GM10248 (cell line): Measurements from ENCODE around the gene ICAM1.
A peak's percentile ranks its signal among the peaks of the same experiment; 100 is the strongest.

Experiments
- CTCF ChIA-PET: fragments of 300-600 bp; sonication (Branson Sonifier 250); formaldehyde crosslinking; extraction: SDS; loops from one replicate; lab custom pipeline; 2021; ENCODE audit warnings: antibody characterized with exemption; lab: Yijun Ruan, JAX
- POLR2A ChIA-PET: fragments of 350-650 bp; sonication (Branson Sonifier 250); formaldehyde crosslinking; extraction: SDS; loops from one replicate; lab custom pipeline; 2020; ENCODE audit warnings: antibody characterized with exemption; lab: Yijun Ruan, JAX
- DNase-seq: peaks from one replicate; pipeline ENCODE4 v3.0.0; 2012; ENCODE audit errors: extremely low spot score
- TF ChIP-seq, protein P1 (sequence below): IDR thresholded peaks from 2 replicates; pipeline ENCODE4 v1.5.1; 2012; ENCODE audit warnings: mild to moderate bottlenecking, low read depth; ENCODE audit errors: extremely low read depth, missing control alignments, control extremely low read depth

ICAM1 gene

DNA sequence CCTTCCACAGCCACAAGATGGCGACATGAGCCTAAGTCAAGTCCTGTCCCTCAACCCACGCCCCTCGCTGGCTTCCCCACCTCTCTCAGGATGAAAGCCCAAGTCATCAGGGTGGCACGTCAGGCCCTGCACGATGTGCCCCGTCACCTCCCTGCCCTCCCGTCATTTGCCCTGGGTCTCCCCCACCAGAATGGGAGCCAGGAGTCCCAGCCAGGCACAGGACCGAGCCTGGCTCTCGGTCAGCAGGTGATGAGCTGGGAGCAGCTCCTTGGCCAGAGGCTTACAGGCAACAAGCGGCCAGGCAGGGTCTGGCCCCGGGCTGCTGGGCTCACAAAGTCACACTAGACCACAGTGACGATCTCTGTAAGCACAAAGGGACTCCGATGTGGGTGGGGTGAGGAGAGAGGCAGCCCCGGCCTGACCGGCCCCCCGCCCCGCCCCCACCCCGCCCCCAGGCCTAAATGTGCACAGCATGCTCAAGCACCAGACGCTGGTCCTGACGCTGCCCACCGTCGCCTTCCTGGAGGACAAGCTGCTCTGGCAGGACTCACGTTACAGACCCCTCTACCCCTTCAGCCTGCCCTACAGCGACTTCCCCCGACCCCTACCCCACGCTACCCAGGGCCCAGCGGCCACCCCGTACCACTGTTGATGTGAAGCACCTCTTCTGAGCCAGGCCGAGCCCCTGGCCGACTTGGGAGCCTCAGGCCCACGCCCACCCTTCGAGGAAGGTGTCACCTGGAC, 11.6 kb upstream of the ICAM1 start:
- TF ChIP-seq, protein P1, sequence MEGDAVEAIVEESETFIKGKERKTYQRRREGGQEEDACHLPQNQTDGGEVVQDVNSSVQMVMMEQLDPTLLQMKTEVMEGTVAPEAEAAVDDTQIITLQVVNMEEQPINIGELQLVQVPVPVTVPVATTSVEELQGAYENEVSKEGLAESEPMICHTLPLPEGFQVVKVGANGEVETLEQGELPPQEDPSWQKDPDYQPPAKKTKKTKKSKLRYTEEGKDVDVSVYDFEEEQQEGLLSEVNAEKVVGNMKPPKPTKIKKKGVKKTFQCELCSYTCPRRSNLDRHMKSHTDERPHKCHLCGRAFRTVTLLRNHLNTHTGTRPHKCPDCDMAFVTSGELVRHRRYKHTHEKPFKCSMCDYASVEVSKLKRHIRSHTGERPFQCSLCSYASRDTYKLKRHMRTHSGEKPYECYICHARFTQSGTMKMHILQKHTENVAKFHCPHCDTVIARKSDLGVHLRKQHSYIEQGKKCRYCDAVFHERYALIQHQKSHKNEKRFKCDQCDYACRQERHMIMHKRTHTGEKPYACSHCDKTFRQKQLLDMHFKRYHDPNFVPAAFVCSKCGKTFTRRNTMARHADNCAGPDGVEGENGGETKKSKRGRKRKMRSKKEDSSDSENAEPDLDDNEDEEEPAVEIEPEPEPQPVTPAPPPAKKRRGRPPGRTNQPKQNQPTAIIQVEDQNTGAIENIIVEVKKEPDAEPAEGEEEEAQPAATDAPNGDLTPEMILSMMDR: peak; percentile 75
- DNase-seq: peak; percentile 81
- ChIA-PET CTCF (interaction anchor here (0.6 to 16.8 kb wide), 53 partner anchors 8 to 327 kb away, joined by 3 to 484 read pairs (median 5); partner anchors contain the start of genes ANGPTL6, CDC37, ICAM1 and ICAM4), POLR2A (interaction anchor here (0.6 to 2.1 kb wide), 10 partner anchors 10 to 146 kb away, joined by 3 to 15 read pairs (median 5); partner anchors contain the start of genes ICAM1 and ICAM5)

DNA sequence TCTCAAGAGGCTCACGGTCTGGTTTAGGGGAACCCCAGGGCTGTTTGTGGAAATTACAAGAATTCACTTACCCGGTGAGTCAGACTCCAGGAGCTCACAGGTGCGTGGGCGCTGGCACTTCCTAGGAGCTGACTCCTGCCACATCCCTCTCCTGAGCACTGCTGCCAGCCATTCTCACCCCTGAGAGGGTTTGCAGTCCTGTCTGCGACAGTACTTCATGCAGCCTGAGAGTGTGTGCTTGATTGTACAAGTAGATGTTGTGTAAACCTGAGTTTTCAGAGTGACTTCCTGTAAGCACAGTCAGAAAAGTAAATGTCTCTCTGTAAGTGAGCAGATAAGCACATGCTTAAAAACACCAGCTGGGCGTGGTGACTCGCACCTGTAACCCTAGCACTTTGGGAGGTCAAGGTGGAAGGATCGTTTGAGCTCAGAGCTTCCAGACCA, 10.8 kb upstream of the ICAM1 start:
- DNase-seq: peak; percentile 22
- ChIA-PET CTCF (interaction anchor here (0.9 to 16.8 kb wide), 24 partner anchors 8 to 328 kb away, joined by 3 to 484 read pairs (median 12); partner anchors contain the start of genes ANGPTL6, ICAM1, ICAM4 and ICAM5), POLR2A (interaction anchor here (0.8 to 2.0 kb wide), 4 partner anchors 10 to 152 kb away, joined by 3 to 15 read pairs (median 6); partner anchors contain the start of genes ICAM1 and ICAM5)
- TF ChIP-seq, protein P1: no peak

DNA sequence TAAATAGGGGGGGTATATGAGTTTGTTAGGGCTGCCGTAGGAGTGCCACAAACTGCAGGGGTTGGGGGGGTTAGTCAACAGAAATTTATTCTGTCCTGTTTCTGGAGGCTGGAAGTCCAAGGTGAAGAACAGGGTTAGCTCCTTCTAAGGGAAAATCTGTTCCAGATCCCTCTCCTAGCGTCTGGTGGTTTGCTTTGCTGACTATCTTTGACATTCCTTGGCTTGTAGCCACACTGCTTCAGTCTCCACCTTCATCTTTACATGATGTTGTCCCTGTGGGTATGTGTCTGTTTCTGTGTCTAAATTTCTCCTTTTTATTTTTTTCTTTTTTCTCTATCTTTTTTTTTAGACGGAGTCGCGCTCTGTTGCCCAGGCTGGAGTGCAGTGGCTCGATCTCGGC, 8.1 kb upstream of the ICAM1 start:
- CTCF ChIA-PET: interaction anchor here (7.7 to 16.8 kb wide), 2 partner anchors 121 to 133 kb away, joined by 158 to 484 read pairs; partner anchors contain the start of gene TYK2
- TF ChIP-seq, protein P1: no peak
- DNase-seq: no peak
- POLR2A ChIA-PET: no interaction called here

DNA sequence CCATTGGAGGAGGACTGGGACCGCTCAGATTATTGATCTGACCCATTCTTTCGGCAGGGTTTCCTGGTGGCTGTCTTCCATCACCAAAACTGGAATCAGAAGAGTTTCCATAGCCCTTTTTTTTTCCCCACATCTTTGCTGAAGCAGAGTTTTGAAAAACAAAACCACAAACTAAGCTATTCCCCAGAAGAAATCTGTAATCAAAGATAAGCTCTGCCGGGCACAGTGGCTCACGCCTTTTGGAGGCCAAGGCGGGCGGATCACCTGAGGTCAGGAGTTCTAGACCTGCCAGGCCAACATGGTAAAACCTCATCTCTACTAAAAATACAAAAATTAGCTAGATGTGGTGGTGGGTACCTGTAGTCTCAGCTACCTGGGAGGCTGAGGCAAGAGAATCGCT, 4.2 kb upstream of the ICAM1 start:
- DNase-seq: no peak
- TF ChIP-seq, protein P1: no peak
- ChIA-PET POLR2A (no interaction called here), CTCF (interaction anchor here (0.8 to 16.8 kb wide), 5 partner anchors 8 to 124 kb away, joined by 3 to 484 read pairs (median 11); partner anchors contain the start of gene TYK2)

DNA sequence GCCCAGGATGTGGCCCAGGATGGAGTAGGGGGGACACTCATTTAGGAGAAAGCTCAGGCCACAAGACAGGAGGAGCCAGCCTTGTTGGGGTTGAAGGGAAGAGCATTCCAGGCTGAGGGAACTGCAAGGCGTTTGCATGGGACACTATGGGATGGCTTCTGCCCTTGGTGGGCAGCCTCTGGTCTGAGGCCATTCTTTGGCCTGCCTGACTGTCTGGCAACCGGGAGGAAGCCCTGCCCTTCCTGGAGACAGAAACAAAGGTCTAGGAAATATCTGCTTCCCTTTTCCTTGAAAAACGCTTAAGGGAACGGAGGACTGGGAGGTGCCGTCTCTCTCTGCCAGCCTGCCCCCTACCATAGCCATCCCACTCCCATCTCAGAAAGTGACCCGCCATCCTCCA, 2.8 kb upstream of the ICAM1 start:
- DNase-seq: no peak
- TF ChIP-seq, protein P1: no peak
- CTCF ChIA-PET: interaction anchor here (0.9 to 16.8 kb wide), 7 partner anchors 9 to 149 kb away, joined by 3 to 484 read pairs (median 11); partner anchors contain the start of gene TYK2
- POLR2A ChIA-PET: interaction anchor here (0.7 to 4.2 kb wide), 4 partner anchors 20 to 313 kb away, joined by 3 to 84 read pairs (median 4); partner anchors contain the start of genes ICAM4, ICAM5 and TYK2
